ENCODE measurements around the gene FBXO21. TPM values are rescaled to one million over a fixed set of nuclear protein-coding genes. Genes with fewer than 3 reads are reported as not detected.

The FBXO21 gene
- total RNA-seq, 1 donor from 2014 or later: 69.3 TPM

DNA sequence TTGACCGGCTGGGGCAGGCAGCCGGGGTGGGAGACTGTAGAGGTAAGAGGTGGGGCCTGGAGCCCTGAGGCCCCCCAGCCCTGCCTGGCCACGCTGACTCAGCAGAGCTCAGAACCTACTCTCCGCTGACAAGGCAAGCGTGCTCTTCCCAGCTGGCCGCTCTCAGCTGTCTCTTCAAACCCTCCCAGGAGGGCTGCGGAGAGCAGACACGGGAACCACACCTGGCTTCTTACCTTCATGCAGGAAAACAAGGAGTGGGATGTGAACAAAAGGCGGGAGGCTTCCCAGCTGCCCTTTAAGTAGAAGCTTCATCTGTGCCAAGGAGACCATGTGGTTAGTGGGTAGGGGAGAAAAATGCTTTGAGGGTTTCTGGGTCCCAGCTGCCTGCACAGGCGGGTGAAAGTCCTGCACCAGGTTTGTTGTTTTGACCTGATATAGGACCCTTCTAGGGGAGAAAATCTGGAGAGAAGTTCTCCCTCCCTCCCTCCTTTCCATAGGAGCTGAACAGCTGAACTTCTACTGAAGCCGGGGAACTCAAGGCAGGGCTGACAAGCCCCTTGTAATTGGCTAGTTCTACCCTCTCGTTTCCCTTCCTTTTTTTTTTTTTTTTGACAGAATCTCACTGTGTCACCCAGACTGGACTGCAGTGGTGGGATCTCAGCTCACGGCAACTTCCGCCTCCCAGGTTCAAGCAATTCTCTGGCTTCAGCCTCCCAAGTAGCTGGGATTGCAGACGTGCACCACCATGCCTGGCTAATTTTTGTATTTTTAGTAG is 78.3 kb downstream of the FBXO21 start:
- Histone ChIP-seq H3K4me1 (peaks cover 13% of the 10 kb centered on the region), H3K27me3 (no peaks in the 10 kb centered on the region), H3K9ac (no peak overlapping the region), H3K79me2 (ENCODE audit: low read depth) (no peaks in the 10 kb centered on the region), H3F3A (ENCODE audit: low read depth) (no peaks in the 10 kb centered on the region), H4K20me1 (ENCODE audit: low read depth) (no peaks in the 10 kb centered on the region), H3K36me3 (no peaks in the 10 kb centered on the region), H3K4me3 (no peak overlapping the region), H3K27ac (no peak overlapping the region), H2AFZ (replicated peaks) (peak overlapping the region; percentile 38), H3K9me3 (ENCODE audit: low read depth) (no peaks in the 10 kb centered on the region), H3K4me2 (peak overlapping the region; percentile 30)
- Mint-ChIP-seq H3K9me3 (no peaks in the 10 kb centered on the region), H3K27ac (no peak overlapping the region), H3K27me3 (ENCODE audit: insufficient read depth, low read depth) (peaks cover 3% of the 10 kb centered on the region), H3K36me3 (no peaks in the 10 kb centered on the region), H3K4me3 (peak overlapping the region; percentile 30), H3K4me1 (peaks cover 4% of the 10 kb centered on the region)
- no peak for TF ChIP-seq EZH2 (IDR thresholded peaks at IDR 0.05)
- no peak for TF ChIP-seq EZH2phosphoT487 (IDR thresholded peaks at IDR 0.05)
- TF ChIP-seq CTCF (IDR thresholded peaks at IDR 0.05): no peak
- no peak for DNase-seq (ENCODE audit: low spot score)

DNA sequence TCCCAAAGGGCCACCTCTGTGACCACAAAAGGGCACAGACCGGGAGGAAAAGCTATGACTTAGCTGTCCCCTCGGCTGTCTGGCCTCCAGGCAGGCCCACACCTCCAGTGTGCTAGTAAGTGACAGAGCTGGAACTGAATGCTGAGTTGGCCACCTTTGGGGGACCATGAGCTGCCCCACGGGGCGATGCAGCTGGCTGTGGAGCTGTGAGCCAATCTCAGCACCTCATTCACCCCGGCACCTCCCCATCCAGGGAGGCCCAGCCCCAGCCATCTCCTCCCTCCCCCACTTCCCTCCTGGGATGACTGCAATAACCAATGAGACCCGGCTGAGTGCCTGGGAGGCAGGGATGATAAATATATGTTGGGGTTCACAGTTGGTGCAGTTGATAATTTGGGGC is 78.9 kb downstream of the FBXO21 start:
- H3K4me2 ChIP-seq: peak overlapping the region; percentile 30
- no peak for TF ChIP-seq CTCF (IDR thresholded peaks at IDR 0.05)
- no peaks in the 10 kb centered on the region for H4K20me1 ChIP-seq (ENCODE audit: low read depth)
- H3K9ac ChIP-seq: no peak overlapping the region
- peak overlapping the region; percentile 38 for H2AFZ ChIP-seq (replicated peaks)
- no peak overlapping the region for H3K4me3 Mint-ChIP-seq
- H3K27ac Mint-ChIP-seq: no peak overlapping the region
- H3K79me2 ChIP-seq (ENCODE audit: low read depth): no peaks in the 10 kb centered on the region
- peaks cover 3% of the 10 kb centered on the region for H3K27me3 Mint-ChIP-seq (ENCODE audit: insufficient read depth, low read depth)
- H3K9me3 ChIP-seq (ENCODE audit: low read depth): no peaks in the 10 kb centered on the region
- H3K27ac ChIP-seq: no peak overlapping the region
- H3K27me3 ChIP-seq: no peaks in the 10 kb centered on the region
- H3K4me1 Mint-ChIP-seq: peaks cover 4% of the 10 kb centered on the region
- no peak overlapping the region for H3K4me3 ChIP-seq
- no peaks in the 10 kb centered on the region for H3K9me3 Mint-ChIP-seq
- no peaks in the 10 kb centered on the region for H3F3A ChIP-seq (ENCODE audit: low read depth)
- no peaks in the 10 kb centered on the region for H3K36me3 ChIP-seq
- DNase-seq (ENCODE audit: low spot score): no peak
- H3K4me1 ChIP-seq: peaks cover 16% of the 10 kb centered on the region
- no peaks in the 10 kb centered on the region for H3K36me3 Mint-ChIP-seq

DNA sequence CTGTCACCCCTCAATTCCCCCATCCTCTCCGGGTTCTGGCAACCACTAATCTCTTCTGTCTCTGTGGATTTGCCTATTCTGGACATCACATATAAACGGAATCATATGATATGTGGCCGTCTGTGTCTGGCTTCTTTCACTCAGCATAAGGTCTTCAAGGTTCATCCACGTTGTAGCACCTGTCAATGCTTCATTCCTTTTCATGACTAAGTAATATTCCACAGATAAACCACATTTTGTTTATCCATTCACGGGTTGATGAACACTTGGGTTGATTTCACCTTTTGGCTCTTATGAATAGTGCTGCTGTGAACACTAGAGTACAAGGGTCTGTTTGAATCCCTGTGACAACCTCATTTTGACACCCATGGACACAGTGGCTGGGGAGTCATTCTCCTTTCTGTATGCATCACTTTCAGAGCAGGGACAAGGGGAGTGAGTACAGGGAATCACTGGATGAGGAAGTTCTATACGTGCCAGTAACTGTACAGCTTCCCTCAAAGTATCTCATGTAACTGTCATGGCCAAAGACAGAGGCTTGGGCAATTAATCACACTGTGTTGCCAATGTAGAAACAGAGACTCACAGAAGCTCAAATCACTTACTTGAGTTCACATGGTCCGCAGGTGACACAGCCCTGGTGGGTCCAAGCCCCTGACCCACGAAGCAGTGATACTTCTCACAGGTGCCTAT is 80.2 kb downstream of the FBXO21 start:
- no peaks in the 10 kb centered on the region for H3K27me3 Mint-ChIP-seq (ENCODE audit: insufficient read depth, low read depth)
- Histone ChIP-seq H3K27ac (no peak overlapping the region), H3K9me3 (ENCODE audit: low read depth) (no peaks in the 10 kb centered on the region), H3K79me2 (ENCODE audit: low read depth) (no peaks in the 10 kb centered on the region), H3K4me1 (peaks cover 16% of the 10 kb centered on the region), H3K4me3 (no peak overlapping the region), H3K36me3 (no peaks in the 10 kb centered on the region), H2AFZ (replicated peaks) (no peak overlapping the region), H4K20me1 (ENCODE audit: low read depth) (no peaks in the 10 kb centered on the region), H3K9ac (no peak overlapping the region), H3K27me3 (no peaks in the 10 kb centered on the region), H3F3A (ENCODE audit: low read depth) (no peaks in the 10 kb centered on the region), H3K4me2 (no peak overlapping the region)
- no peak overlapping the region for H3K4me3 Mint-ChIP-seq
- H3K36me3 Mint-ChIP-seq: no peaks in the 10 kb centered on the region
- H3K9me3 Mint-ChIP-seq: peaks cover 2% of the 10 kb centered on the region
- DNase-seq (ENCODE audit: low spot score): no peak
- no peak overlapping the region for H3K27ac Mint-ChIP-seq
- peaks cover 4% of the 10 kb centered on the region for H3K4me1 Mint-ChIP-seq
- TF ChIP-seq EZH2 (IDR thresholded peaks at IDR 0.05): no peak
- TF ChIP-seq EZH2phosphoT487 (IDR thresholded peaks at IDR 0.05): no peak
- TF ChIP-seq CTCF (IDR thresholded peaks at IDR 0.05): no peak

Data from neural progenitor cell (in vitro differentiated cells).